HCT116 (cell line): ENCODE results near the gene AOPEP. TPM values are rescaled to one million over a fixed set of nuclear protein-coding genes. Genes with fewer than 3 reads are reported as not detected.
"Not testable (repeated sequence)": the region's sequence is repeated elsewhere in the genome, so short reads cannot be mapped to it uniquely, and the experiment has no call there.

Experiments used
- ATAC-seq: fragments of 200-7000 bp; cut with Tn5 transposase; 2 replicates; pipeline ENCODE4 v1.9.1; 2020; ENCODE audit warnings: mild to moderate bottlenecking, moderate library complexity
- BruUV-seq: library from RNA; stranded (reverse); fragments of 400-500 nt; replicated peaks from 2 replicates; lab custom pipeline; 2021; lab: Mats Ljungman, UMichigan
- CTCF ChIA-PET: fragments of 300-600 bp; sonication (Branson Sonifier 250); formaldehyde crosslinking; loops from one replicate; lab custom pipeline; 2021; ENCODE audit warnings: antibody characterized with exemption; lab: Charles Lee
- POLR2A ChIA-PET: fragments of 300-600, 350-600 bp; sonication (Branson Sonifier 250); formaldehyde crosslinking; loops from one replicate; lab custom pipeline; 2021; ENCODE audit warnings: antibody characterized with exemption; lab: Charles Lee
- RAD21 ChIA-PET, 2 experiments: fragments of 300-600 bp; sonication (Branson Sonifier 250); formaldehyde crosslinking; loops; one replicate each; lab custom pipeline; 2023; ENCODE audit warnings: low total read pairs in 2 of 2; ENCODE audit not compliant: uncharacterized antibody in 2 of 2, unreplicated experiment in 2 of 2, low non-redundant PET in 1 of 2; lab: Charles Lee
- DNase-seq: peaks from one replicate; pipeline ENCODE4 v3.0.0-alpha.2; 2010; ENCODE audit warnings: low read depth, low spot score
- H2AFZ ChIP-seq: fragments of 200-600 bp; shearing (Covaris generic), sonication (generic); 2 replicates; pipeline ENCODE4 v1.6.1; 2017; ENCODE audit warnings: low read depth, mixed run types, mixed read lengths, antibody characterized with exemption, low read length; ENCODE audit not compliant: poor library complexity, severe bottlenecking
- H3K27ac ChIP-seq: 2 replicates; pipeline ENCODE4 v1.5.1; 2012; ENCODE audit warnings: low read depth, low read length
- H3K27me3 ChIP-seq: fragments of 200-600 bp; sonication (generic); 2 replicates; pipeline ENCODE4 v1.6.1; 2016; ENCODE audit warnings: mixed run types, low read length, mixed read lengths; ENCODE audit not compliant: insufficient read depth
- H3K36me3 ChIP-seq, 2 experiments: fragments of 200-500 bp in 1 of 2; fragments of 200-600 bp in 1 of 2; sonication (Bioruptor generic) in 1 of 2; sonication (generic) in 1 of 2; 2 replicates each; pipeline versions ENCODE4 v1.5.1 to v1.6.1; 2014 to 2016; ENCODE audit warnings: low read length in 2 of 2, inconsistent platforms in 1 of 2, mixed read lengths in 1 of 2, mixed run types in 1 of 2; ENCODE audit not compliant: insufficient read depth in 2 of 2, control insufficient read depth in 1 of 2
- H3K4me1 ChIP-seq, 2 experiments: fragments of 200-600 bp in 1 of 2; sonication (generic) in 1 of 2; 2 replicates each; pipeline versions ENCODE4 v1.5.1 to v1.6.1; 2012 to 2017; ENCODE audit warnings: low read length in 2 of 2, inconsistent platforms in 1 of 2, mild to moderate bottlenecking in 1 of 2, mixed read lengths in 1 of 2, mixed run types in 1 of 2, moderate library complexity in 1 of 2; ENCODE audit not compliant: insufficient read depth in 2 of 2, control insufficient read depth in 1 of 2
- H3K4me2 ChIP-seq: fragments of 200-600 bp; sonication (generic); 2 replicates; pipeline ENCODE4 v1.6.1; 2017; ENCODE audit warnings: mixed run types, low read length, mixed read lengths
- H3K4me3 ChIP-seq, 2 experiments: fragments of 200-600 bp in 1 of 2; sonication (generic) in 1 of 2; replicated peaks in 1 of 2; 2 replicates each; pipeline ENCODE4 v1.5.1; 2011 to 2016; ENCODE audit warnings: low read length in 2 of 2, control low read depth in 1 of 2, low read depth in 1 of 2, mild to moderate bottlenecking in 1 of 2, mixed read lengths in 1 of 2, mixed run types in 1 of 2
- H3K79me2 ChIP-seq: fragments of 200-600 bp; sonication (generic); 2 replicates; pipeline ENCODE4 v1.6.1; 2017; ENCODE audit warnings: mild to moderate bottlenecking, mixed run types, low read length, moderate library complexity, mixed read lengths; ENCODE audit not compliant: insufficient read depth
- H3K9ac ChIP-seq: fragments of 200-600 bp; sonication (generic); 2 replicates; pipeline ENCODE4 v1.6.1; 2016; ENCODE audit warnings: low read length, mixed read lengths
- H3K9me2 ChIP-seq: fragments of 200-600 bp; sonication (generic), shearing (Covaris generic); 2 replicates; pipeline ENCODE4 v1.6.1; 2017; ENCODE audit warnings: mixed run types, mild to moderate bottlenecking, moderate library complexity; ENCODE audit not compliant: insufficient read depth
- H3K9me3 ChIP-seq, 2 experiments: fragments of 200-500 bp in 1 of 2; fragments of 200-600 bp in 1 of 2; sonication (Bioruptor generic) in 1 of 2; sonication (generic) in 1 of 2; 2 replicates each; pipeline ENCODE4 v1.6.1; 2014 to 2017; ENCODE audit warnings: low read length in 2 of 2, mixed read lengths in 2 of 2, inconsistent platforms in 1 of 2, low read depth in 1 of 2, mild to moderate bottlenecking in 1 of 2, mixed run types in 1 of 2, moderate library complexity in 1 of 2; ENCODE audit not compliant: control insufficient read depth in 1 of 2, insufficient read depth in 1 of 2
- H4K20me1 ChIP-seq: fragments of 200-600 bp; sonication (generic), shearing (Covaris generic); 2 replicates; pipeline ENCODE4 v1.6.1; 2017; ENCODE audit warnings: mixed run types, mild to moderate bottlenecking, moderate library complexity; ENCODE audit not compliant: insufficient read depth
- EGR1 ChIP-seq: IDR thresholded peaks from 2 replicates; pipeline ENCODE4 v1.6.1; 2012; ENCODE audit warnings: low read depth
- ELF1 ChIP-seq: IDR thresholded peaks from 2 replicates; pipeline ENCODE4 v1.6.1; 2012; ENCODE audit warnings: low read depth, borderline replicate concordance
- EZH2 ChIP-seq: fragments of 200-600 bp; sonication (generic); IDR thresholded peaks from 2 replicates; pipeline ENCODE4 v1.6.1; 2017; ENCODE audit warnings: antibody characterized with exemption, mixed run types
- FOSL1 ChIP-seq: IDR thresholded peaks from 2 replicates; pipeline ENCODE4 v1.6.1; 2012; ENCODE audit warnings: low read depth
- MAX ChIP-seq: IDR thresholded peaks from 2 replicates; pipeline ENCODE4 v1.6.1; 2012
- POLR2A ChIP-seq: IDR thresholded peaks from 2 replicates; pipeline ENCODE4 v1.7.0; 2011; ENCODE audit warnings: borderline replicate concordance; ENCODE audit not compliant: insufficient read depth, insufficient read length; ENCODE audit errors: extremely low read depth
- POLR2AphosphoS5 ChIP-seq: IDR thresholded peaks from 2 replicates; pipeline ENCODE4 v1.6.1; 2011; ENCODE audit warnings: mild to moderate bottlenecking, low read depth, low read length, moderate library complexity
- RAD21 ChIP-seq: IDR thresholded peaks from 2 replicates; pipeline ENCODE4 v1.6.1; 2012; ENCODE audit warnings: low read depth, mild to moderate bottlenecking
- SIN3A ChIP-seq: IDR thresholded peaks from 2 replicates; pipeline ENCODE4 v1.6.1; 2012; ENCODE audit warnings: low read depth
- SP1 ChIP-seq: IDR thresholded peaks from 2 replicates; pipeline ENCODE4 v1.6.1; 2012; ENCODE audit warnings: low read depth
- TCF7L2 ChIP-seq: IDR thresholded peaks from 2 replicates; pipeline ENCODE4 v1.7.0; 2011; ENCODE audit warnings: borderline replicate concordance, inconsistent platforms; ENCODE audit not compliant: insufficient read depth, insufficient read length; ENCODE audit errors: extremely low read depth
- YY1 ChIP-seq: IDR thresholded peaks from 2 replicates; pipeline ENCODE4 v1.6.1; 2011; ENCODE audit warnings: low read length, low read depth, moderate library complexity, mild to moderate bottlenecking; ENCODE audit not compliant: insufficient replicate concordance; ENCODE audit errors: extremely low read depth
- ZFX ChIP-seq: fragments of 450-650 bp; IDR thresholded peaks from 2 replicates; pipeline ENCODE4 v1.6.1; 2017
- ZNF274 ChIP-seq: fragments of 200-500 bp; sonication (Bioruptor generic); IDR thresholded peaks from 2 replicates; pipeline ENCODE4 v1.6.1; 2014; ENCODE audit warnings: mild to moderate bottlenecking, low read depth, low read length, inconsistent platforms
- intact Hi-C: fragments of 100-400 bp; cut with micrococcal nuclease; formaldehyde crosslinking; loops from 2 replicates; pipeline ENCODE4 v1.10.0; 2022
- total RNA-seq: library from RNA; stranded (reverse); gene quantifications from one replicate; pipeline ENCODE4 v1.2.1, GENCODE V29; 2021; ENCODE audit not compliant: unreplicated experiment
- TF ChIP-seq, protein P1 (sequence below), 3 experiments: fragments of 200-600 bp in 1 of 3; sonication (generic) in 1 of 3; IDR thresholded peaks in 2 of 3; conservative IDR thresholded peaks in 1 of 3; 2 replicates each; pipeline ENCODE4 v1.5.1; 2012 to 2017; ENCODE audit warnings: low read depth in 2 of 3, low read length in 2 of 3, antibody characterized with exemption in 1 of 3, borderline replicate concordance in 1 of 3, control low read depth in 1 of 3, mild to moderate bottlenecking in 1 of 3, mixed read lengths in 1 of 3, mixed run types in 1 of 3, moderate library complexity in 1 of 3; ENCODE audit not compliant: insufficient read depth in 1 of 3
- TF ChIP-seq, protein P2 (sequence below): IDR thresholded peaks from 2 replicates; pipeline ENCODE4 v1.6.1; 2011; ENCODE audit warnings: mild to moderate bottlenecking, low read length, moderate library complexity; ENCODE audit not compliant: insufficient replicate concordance; ENCODE audit errors: extremely low read depth

The AOPEP gene
- total RNA-seq, 1 experiment from 2014 or later, result 15.1 TPM

DNA sequence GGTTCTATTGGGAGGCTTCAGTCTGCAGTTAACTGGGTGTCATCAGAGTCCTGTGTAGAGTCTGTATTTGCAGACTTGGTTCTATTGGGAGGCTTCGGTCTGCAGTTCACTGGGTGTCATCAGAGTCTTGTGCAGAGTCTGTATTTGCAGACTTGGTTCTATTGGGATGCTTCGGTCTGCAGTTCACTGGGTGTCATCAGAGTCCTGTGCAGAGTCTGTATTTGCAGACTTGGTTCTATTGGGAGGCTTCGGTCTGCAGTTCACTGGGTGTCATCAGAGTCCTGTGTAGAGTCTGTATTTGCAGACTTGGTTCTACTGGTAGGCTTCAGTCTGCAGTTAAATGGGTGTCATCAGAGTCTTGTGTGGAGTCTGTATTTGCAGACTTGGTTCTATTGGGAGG is 239.5 kb downstream of the AOPEP start:
- H3K27me3 ChIP-seq, H3K9ac ChIP-seq, RAD21 ChIA-PET, ATAC-seq, H3K36me3 ChIP-seq, intact Hi-C loops, H3K9me2 ChIP-seq, H3K27ac ChIP-seq, CTCF ChIA-PET, H3K79me2 ChIP-seq, POLR2A ChIA-PET, H3K4me3 ChIP-seq, H3K4me2 ChIP-seq, H3K9me3 ChIP-seq, BruUV-seq, H3K4me1 ChIP-seq, H2AFZ ChIP-seq, H4K20me1 ChIP-seq, DNase-seq: not testable (repeated sequence)

DNA sequence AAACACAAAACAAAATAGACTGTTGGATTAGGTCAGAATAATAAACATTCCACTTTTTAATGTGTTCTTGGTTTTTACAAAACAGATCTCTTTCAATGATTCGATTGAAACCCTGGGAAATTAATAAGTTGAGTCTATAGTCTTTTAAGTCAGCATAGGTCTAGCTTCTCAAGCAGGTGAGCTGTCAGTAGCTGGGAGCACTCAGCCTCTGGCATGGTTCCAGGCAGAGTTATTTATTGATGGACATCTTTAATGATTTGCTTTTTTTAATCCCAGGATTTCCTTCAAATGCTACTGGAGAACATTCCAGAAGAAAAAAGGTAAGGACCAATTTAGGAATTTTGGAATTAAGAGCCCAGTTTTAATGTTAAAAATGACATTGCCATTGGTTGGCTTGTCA is 241.0 kb downstream of the AOPEP start:
- TF ChIP-seq, protein P1, sequence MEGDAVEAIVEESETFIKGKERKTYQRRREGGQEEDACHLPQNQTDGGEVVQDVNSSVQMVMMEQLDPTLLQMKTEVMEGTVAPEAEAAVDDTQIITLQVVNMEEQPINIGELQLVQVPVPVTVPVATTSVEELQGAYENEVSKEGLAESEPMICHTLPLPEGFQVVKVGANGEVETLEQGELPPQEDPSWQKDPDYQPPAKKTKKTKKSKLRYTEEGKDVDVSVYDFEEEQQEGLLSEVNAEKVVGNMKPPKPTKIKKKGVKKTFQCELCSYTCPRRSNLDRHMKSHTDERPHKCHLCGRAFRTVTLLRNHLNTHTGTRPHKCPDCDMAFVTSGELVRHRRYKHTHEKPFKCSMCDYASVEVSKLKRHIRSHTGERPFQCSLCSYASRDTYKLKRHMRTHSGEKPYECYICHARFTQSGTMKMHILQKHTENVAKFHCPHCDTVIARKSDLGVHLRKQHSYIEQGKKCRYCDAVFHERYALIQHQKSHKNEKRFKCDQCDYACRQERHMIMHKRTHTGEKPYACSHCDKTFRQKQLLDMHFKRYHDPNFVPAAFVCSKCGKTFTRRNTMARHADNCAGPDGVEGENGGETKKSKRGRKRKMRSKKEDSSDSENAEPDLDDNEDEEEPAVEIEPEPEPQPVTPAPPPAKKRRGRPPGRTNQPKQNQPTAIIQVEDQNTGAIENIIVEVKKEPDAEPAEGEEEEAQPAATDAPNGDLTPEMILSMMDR (IDR thresholded peaks at IDR 0.05 in 2 of 3, conservative IDR thresholded peaks at IDR 0.05 in 1 of 3; ENCODE audit: borderline replicate concordance in 1 of 3, insufficient read depth in 1 of 3, low read depth in 2 of 3, low read length in 2 of 3), result no peak
- TF ChIP-seq MAX (no peak), ZNF274 (no peak), ELF1 (no peak), RAD21 (no peak), EZH2 (no peak), POLR2AphosphoS5 (no peak), ZFX (no peak), POLR2A (no peak), EGR1 (no peak), FOSL1 (no peak), YY1 (no peak), TCF7L2 (no peak), SP1 (no peak), SIN3A (no peak)
- TF ChIP-seq, protein P2, sequence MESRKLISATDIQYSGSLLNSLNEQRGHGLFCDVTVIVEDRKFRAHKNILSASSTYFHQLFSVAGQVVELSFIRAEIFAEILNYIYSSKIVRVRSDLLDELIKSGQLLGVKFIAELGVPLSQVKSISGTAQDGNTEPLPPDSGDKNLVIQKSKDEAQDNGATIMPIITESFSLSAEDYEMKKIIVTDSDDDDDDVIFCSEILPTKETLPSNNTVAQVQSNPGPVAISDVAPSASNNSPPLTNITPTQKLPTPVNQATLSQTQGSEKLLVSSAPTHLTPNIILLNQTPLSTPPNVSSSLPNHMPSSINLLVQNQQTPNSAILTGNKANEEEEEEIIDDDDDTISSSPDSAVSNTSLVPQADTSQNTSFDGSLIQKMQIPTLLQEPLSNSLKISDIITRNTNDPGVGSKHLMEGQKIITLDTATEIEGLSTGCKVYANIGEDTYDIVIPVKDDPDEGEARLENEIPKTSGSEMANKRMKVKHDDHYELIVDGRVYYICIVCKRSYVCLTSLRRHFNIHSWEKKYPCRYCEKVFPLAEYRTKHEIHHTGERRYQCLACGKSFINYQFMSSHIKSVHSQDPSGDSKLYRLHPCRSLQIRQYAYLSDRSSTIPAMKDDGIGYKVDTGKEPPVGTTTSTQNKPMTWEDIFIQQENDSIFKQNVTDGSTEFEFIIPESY, result no peak
- TF ChIP-seq, all 23 proteins: peak for 0
- Histone ChIP-seq H3K4me3 (no peak overlapping the region), H3K36me3 (no peaks in the 10 kb centered on the region), H3K9me2 (no peaks in the 10 kb centered on the region), H4K20me1 (no peaks in the 10 kb centered on the region), H3K9ac (no peak overlapping the region), H3K4me1 (no peaks in the 10 kb centered on the region), H3K27me3 (no peaks in the 10 kb centered on the region), H3K27ac (no peak overlapping the region), H2AFZ (no peak overlapping the region), H3K79me2 (no peaks in the 10 kb centered on the region), H3K9me3 (no peaks in the 10 kb centered on the region), H3K4me2 (no peak overlapping the region)
- DNase-seq (no peak), ATAC-seq (no peak)
- ChIA-PET CTCF (no interaction called here), POLR2A (no interaction called here), RAD21 (no interaction called here)
- intact Hi-C loops, result no loop called here
- BruUV-seq, result no TSS peak
